Head of caudate nucleus (tissue), 42 donors: ENCODE data around the gene SLCO4A1.

ENCODE experiments used
- DNase-seq, 42 donors: peaks; one replicate each; pipeline versions ENCODE4 v3.0.0 to v3.0.0-alpha.2; 2020 to 2021; ENCODE audit warnings: mixed read lengths in 7 of 42
- intact Hi-C: fragments of 100-400 bp; cut with DNase I; formaldehyde crosslinking; loops from one replicate; pipeline ENCODE4 v1.15.0; 2022

The SLCO4A1 gene

GRCh38 chr20:62644802-62645496 is 2.6 kb downstream of the SLCO4A1 start:
- DNase-seq, result no peak
- intact Hi-C loops, result no loop called here

GRCh38 chr20:62645613-62646012 is 3.3 kb downstream of the SLCO4A1 start:
- intact Hi-C loops, result no loop called here
- no peak for DNase-seq

- DNase-seq, result no peak
- intact Hi-C loops, result no loop called here
These were observed 4.7 kb downstream of the SLCO4A1 start for GRCh38 chr20:62646851-62647520.

GRCh38 chr20:62647521-62648317 is 5.4 kb downstream of the SLCO4A1 start:
- peak in 3 of 42 donors; percentile 26 to 52 (median 52) for DNase-seq
- intact Hi-C loops, result no loop called here

- intact Hi-C loops, result no loop called here
- DNase-seq, result no peak
These were observed 6.2 kb downstream of the SLCO4A1 start for GRCh38 chr20:62648318-62648995.

- intact Hi-C loops, result no loop called here
- DNase-seq, result no peak
These were observed 6.8 kb downstream of the SLCO4A1 start for GRCh38 chr20:62649140-62649539.

GRCh38 chr20:62650551-62651284 is 8.4 kb downstream of the SLCO4A1 start:
- intact Hi-C loops, result no loop called here
- DNase-seq, result no peak

- intact Hi-C loops, result no loop called here
These were observed 9.2 kb downstream of the SLCO4A1 start for GRCh38 chr20:62651285-62652021.

GRCh38 chr20:62652041-62652893 is 10.0 kb downstream of the SLCO4A1 start:
- intact Hi-C loops, result no loop called here
- DNase-seq, result peak; percentile 55 to 93 (median 76)

More at GRCh38 chr20:62651285-62652021, 9.2 kb downstream of the SLCO4A1 start:
- DNase-seq, result peak in 2 of 42 donors; percentile 17 to 48

- intact Hi-C loops, result no loop called here
- no peak for DNase-seq
These were observed 10.6 kb downstream of the SLCO4A1 start for GRCh38 chr20:62652894-62653305.

GRCh38 chr20:62653373-62653772 is 11.1 kb downstream of the SLCO4A1 start:
- intact Hi-C loops, result no loop called here
- DNase-seq, result no peak

- no peak for DNase-seq
- intact Hi-C loops, result no loop called here
These were observed 11.8 kb downstream of the SLCO4A1 start for GRCh38 chr20:62653951-62654685.

GRCh38 chr20:62655282-62656196 is 13.2 kb downstream of the SLCO4A1 start:
- DNase-seq, result no peak
- intact Hi-C loops, result no loop called here

GRCh38 chr20:62656197-62656918 is 14.1 kb downstream of the SLCO4A1 start:
- DNase-seq, result no peak
- intact Hi-C loops, result no loop called here
